HG03442 (cell line): Measurements from ENCODE around the gene GPR35.
A peak's percentile ranks its signal among the peaks of the same experiment; 100 is the strongest.

Source experiments
- ATAC-seq: cut with Tn5 transposase; IDR thresholded peaks from one replicate; pipeline ENCODE4 v1.9.1; 2021; ENCODE audit warnings: mild to moderate bottlenecking, moderate library complexity; ENCODE audit not compliant: unreplicated experiment

GPR35 gene

GRCh38 chr2:240624950-240625621, at the start of gene GPR35:
TSS of gene GPR35 (plus strand) at chr2:240625480. CDS start at chr2:240629953, 4,473 bp downstream.
- ATAC-seq: no peak

- no peak for ATAC-seq
Measured at GRCh38 chr2:240576036-240576435, 49.2 kb upstream of the GPR35 start.

- ATAC-seq: no peak
Measured at GRCh38 chr2:240576436-240577205, 48.7 kb upstream of the GPR35 start.

- ATAC-seq: no peak
Measured at GRCh38 chr2:240577281-240578109, 47.8 kb upstream of the GPR35 start.

- no peak for ATAC-seq
Measured at GRCh38 chr2:240578110-240578450, 47.2 kb upstream of the GPR35 start.

GRCh38 chr2:240578488-240578887, 46.8 kb upstream of the GPR35 start:
- ATAC-seq: no peak

GRCh38 chr2:240579071-240579762, 46.1 kb upstream of the GPR35 start:
- ATAC-seq: no peak

- ATAC-seq: no peak
Measured at GRCh38 chr2:240579771-240580614, 45.3 kb upstream of the GPR35 start.

- no peak for ATAC-seq
Measured at GRCh38 chr2:240581811-240582210, 43.5 kb upstream of the GPR35 start.

GRCh38 chr2:240582781-240583180, 42.5 kb upstream of the GPR35 start:
- no peak for ATAC-seq

- no peak for ATAC-seq
Measured at GRCh38 chr2:240583774-240584173, 41.5 kb upstream of the GPR35 start.

- ATAC-seq: peak; percentile 50
Measured at GRCh38 chr2:240584486-240585031, 40.7 kb upstream of the GPR35 start.

- ATAC-seq: peak; percentile 19
Measured at GRCh38 chr2:240585101-240585500, 40.2 kb upstream of the GPR35 start.

- no peak for ATAC-seq
Measured at GRCh38 chr2:240585681-240586197, 39.5 kb upstream of the GPR35 start.

GRCh38 chr2:240586198-240586918, 38.9 kb upstream of the GPR35 start, which contains the start of gene CAPN10:
TSS of gene CAPN10 (plus strand) at chr2:240586734. CDS start at chr2:240586912, 178 bp downstream.
- ATAC-seq: peak; percentile 46

GRCh38 chr2:240586919-240587800, 38.1 kb upstream of the GPR35 start:
- peak; percentile 12 for ATAC-seq

- no peak for ATAC-seq
Measured at GRCh38 chr2:240588006-240588655, 37.1 kb upstream of the GPR35 start.
